CD4-positive, alpha-beta T cell treated with Interleukin-15 for 4 hours (primary cell): ENCODE data around the gene CNTNAP2.

Experiments used
- DNase-seq: peaks from one replicate; pipeline ENCODE4 v3.0.0-alpha.2; 2020; ENCODE audit warnings: low spot score

Gene CNTNAP2

DNA sequence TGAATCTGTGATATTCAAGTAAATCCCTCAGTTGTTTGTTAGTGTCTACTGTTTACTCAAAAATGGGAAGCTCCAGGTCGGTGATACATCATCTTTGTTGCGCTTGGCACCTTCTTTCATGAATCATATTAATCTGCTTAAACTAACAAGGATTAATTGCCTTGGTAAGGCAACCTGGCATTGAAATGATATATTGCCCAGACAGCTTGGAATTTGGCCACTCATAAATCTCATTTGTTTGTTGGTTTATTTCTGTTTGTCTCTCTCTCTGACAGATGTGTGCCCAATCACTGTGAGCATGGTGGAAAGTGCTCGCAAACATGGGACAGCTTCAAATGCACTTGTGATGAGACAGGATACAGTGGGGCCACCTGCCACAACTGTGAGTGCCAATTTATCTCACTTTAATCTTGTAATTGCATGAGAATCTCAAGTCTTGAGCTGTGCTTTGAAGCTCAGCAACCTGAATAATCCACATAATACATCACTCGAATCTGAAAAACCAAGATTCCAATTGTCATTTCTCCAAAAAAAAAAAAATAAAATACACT, 1369.1 kb downstream of the CNTNAP2 start:
- DNase-seq: no peak

DNA sequence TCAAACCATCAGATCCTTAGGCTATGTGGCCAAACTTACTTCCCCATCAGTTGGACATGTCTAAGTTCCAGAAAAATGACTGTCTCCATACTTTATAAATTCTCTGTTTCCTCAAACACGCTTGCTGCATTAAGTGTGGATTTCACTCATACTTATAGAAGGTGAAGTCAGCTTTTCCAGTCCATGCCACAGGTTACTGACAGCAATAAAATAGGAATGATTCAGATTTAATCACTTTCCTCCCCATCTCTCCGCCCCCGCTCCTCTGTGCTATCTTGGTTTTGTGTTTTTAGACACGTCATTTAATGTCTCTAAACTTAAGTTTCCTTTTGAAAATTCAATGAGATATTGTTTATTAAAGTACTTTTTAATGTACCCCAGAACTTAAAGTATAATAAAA, 1376.0 kb downstream of the CNTNAP2 start:
- DNase-seq: no peak

DNA sequence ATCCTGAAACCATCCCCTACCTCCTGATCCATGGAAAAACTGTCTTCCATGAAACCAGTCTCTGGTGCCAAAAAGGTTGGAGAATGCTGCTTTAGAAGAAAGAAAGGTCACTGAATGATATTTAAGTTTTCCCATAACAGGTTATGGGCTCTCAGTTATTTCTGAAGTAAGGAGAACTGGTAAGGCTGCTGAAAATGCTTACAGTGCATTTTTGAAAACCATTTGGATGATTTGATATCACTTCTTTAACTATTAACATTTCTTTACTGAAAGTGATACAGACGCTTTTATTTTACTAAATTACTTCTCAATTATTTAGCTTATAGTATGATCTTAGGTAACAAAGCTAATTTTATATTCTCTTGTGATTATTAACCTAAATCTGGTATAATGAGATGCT, 1379.6 kb downstream of the CNTNAP2 start:
- no peak for DNase-seq

DNA sequence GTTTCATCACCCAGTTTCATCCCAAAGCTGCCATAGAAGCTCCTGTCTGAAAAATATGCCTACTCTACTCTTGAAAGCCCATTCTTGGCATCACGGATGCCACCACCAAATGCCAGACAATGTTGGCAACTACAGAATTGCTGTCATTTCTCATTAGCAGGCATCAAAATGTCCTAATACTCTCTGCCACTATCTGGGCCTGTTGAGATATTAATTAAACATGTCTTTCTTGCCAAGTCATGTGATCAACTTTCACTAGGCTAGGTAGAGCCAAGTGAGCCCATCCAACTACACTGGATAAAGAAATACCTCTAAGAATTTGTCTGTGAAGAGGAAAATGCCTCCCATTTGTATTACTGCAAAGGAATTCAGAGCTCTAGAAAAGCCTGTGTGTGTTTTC, 1380.6 kb downstream of the CNTNAP2 start:
- no peak for DNase-seq

DNA sequence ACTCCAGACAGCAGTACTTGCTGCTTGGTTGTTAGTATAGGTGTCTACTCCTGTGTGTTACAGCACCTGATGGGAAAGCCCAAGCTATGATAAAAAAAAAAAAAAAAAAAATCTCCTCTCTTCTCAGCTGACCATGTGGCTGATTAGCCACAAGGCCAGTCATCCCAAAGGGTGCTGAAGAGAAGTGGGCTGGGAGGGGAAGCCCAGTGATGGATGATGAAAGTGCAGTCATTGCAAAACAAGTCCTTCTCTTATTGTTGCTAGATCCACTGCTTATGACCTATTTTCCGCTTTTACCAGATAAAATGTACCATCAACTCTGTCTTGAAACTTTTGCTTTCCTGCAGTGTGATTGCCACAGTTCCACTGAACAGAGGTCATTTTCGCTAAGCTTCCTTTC, 1381.5 kb downstream of the CNTNAP2 start:
- DNase-seq: no peak

DNA sequence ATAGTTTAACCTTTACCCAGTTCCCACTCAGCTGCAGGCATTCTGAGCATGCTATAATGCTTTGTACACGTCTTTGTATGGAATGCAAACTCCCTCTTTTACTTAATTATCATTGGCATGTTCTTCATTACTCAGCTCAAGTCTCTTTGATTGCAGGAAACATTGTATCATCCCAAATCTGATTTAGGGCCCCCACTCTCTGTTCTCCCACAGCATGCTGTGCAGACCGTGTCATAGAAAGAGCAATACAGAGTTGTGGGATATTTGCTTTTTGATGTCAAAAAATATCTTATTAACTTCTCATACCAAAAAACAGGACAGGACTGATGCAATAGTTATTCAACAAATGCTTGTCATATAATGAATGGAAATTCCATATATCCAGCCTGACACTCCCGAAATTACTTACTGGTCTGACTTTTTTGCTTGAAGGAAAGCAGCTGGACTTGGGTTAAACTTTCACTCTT, 1392.5 kb downstream of the CNTNAP2 start:
- DNase-seq: no peak

DNA sequence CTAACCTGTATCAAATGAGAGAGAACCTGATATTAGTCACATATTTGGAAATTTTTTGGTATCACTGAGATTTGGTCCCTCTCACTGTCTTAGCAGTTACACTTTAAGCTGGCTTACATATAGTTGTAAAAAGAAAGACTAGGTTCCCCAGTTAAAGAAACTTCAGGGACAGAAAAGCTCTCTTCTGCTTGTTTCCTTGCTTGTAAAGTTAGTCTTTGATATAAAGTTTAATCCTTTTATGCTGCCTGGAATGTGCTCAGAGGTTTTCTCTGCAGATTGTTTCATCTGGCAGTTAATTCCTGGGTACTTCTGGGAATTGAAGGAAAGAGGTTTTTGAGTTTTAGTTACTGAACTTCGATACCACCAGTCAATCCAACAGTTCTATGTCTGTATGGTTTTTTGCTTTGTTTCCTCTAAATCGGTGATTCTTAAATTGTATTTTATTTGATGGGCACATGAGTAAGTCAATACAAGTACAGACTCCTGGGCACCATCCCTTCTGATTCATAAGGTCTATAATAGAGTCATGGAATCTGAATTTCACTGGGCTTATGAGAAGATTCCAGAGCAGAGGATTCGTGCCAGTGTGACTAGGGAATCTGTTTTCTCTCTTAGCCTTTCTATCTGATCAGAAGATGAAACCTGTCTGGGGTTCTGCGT, 1393.1 kb downstream of the CNTNAP2 start:
- no peak for DNase-seq

DNA sequence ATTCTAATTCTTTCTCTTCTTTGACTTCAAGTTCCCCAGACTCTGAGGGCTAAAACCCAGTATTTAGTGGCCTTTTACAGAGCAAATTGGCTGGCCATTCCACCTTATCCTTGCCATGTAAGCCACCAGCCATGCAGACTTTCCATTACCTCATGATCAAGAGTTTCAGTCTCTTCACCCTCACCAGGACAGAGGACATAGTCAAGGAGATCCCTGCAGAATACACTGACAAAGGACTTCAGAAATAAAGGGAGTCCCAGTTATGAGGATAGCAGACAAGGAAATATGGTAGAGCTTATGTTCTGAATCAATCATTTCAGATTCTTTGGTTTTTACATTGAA, 1393.6 kb downstream of the CNTNAP2 start:
- no peak for DNase-seq

DNA sequence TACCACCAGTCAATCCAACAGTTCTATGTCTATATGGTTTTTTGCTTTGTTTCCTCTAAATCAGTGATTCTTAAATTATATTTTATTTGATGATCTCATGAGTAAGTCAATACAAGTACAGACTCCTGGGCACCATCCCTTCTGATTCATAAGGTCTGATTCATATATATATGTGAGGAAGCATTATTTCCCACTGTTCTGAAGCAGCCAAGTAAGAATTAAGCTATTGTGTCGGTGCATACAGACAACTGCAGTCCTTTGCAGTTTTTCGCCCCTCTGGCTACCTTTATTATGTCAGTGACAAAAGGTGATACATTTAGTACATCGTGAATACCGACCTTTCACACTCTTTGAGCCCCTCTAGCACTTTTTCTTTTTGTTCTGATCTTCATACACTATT, 1394.3 kb downstream of the CNTNAP2 start:
- DNase-seq: no peak

DNA sequence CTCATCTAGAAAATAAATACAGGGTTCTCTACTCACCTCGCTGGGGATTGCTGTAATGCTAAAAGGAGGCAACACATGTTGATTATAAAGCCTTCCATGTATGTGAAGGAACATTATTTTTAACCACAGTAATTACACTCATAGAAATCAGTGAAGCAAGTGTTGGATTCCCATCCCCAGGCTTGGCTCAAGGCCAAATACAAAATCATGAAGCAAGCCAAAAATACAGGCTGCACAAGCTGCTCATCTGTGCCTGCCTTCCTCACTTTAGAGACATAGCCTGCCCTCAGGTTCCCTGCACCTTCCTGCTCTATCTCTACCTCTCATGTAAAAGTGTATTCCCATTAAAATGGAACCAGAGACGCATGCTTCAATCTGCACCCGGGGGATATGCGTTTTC, 1396.8 kb downstream of the CNTNAP2 start:
- no peak for DNase-seq

DNA sequence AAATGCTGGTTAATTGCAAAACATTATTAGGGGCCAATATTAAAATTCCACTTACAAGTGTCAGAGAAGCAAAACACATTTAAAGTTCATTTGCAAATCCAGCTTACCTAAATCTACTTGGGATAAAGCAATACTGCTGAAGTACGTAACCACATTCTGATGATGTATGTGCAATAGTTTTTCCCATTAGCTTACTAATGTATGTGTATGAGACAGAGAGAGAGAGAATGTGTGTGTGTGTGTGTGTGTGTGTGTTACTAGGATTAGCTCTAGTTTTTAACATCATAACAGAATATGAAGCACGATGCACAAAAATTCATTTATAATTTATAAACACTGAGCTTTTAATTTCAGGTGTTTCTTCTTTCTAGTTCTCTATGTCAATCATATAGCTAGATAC, 1399.8 kb downstream of the CNTNAP2 start:
- no peak for DNase-seq

DNA sequence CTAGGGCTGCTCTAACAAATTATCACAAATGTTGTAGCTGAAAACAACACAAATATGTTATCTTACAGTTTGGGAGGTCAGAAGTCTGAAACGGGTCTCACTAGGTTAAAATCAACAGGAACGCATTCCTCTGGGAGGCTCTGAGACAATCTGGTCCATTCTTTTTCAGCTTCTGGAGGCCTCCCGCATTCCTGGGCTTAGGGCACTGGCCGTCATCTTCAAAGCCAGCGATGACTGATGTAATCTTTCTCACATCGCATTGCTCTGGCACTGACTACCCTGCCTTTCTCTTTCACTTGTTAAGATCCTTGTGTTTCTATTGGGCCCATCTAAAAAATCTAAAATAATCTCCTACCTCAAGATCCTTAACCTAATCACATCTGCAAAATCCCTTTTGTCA, 1402.5 kb downstream of the CNTNAP2 start:
- no peak for DNase-seq

DNA sequence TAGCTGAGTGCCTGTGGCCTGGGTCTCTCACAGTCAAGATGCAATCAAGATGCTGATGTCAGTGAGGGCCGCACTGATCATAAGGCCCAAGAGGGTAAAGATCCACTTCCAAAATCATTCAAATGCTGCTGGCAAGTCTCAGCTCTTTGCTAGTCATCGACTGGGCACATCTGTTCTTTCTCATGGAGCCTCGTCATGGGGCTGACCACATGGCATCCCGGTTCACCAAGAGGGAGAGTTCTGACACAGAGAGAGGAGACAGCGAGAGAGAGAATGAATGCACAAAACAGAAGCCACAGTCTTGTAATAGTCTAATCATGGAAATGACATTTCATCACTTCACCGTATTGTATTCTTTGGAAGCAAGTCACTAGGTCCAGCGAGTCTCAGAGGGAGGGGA, 1406.5 kb downstream of the CNTNAP2 start:
- DNase-seq: no peak

DNA sequence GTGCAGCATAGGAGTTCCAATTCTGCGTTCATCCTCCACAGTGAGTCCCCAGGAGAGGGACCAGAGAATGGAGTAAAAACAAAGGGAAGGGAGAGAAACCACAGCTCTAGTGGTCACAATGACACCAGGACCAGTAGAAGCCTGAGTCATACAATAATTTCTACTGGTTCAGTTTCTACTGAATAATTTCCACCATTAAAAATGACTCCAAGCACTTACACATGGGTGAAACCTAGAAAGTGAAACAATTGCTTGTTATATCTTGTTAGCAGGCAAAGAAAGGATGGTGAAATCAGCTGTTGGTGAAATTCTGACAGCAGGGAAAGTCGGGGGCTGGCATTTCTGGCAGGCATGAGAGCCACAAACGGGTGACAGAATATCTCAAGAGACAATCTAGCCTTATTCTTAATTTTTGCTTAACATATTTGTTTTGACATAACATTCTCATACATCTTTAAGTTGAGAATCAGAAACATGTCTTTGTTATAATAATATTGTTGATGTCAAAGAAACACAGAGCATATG, 1408.2 kb downstream of the CNTNAP2 start:
- DNase-seq: no peak

DNA sequence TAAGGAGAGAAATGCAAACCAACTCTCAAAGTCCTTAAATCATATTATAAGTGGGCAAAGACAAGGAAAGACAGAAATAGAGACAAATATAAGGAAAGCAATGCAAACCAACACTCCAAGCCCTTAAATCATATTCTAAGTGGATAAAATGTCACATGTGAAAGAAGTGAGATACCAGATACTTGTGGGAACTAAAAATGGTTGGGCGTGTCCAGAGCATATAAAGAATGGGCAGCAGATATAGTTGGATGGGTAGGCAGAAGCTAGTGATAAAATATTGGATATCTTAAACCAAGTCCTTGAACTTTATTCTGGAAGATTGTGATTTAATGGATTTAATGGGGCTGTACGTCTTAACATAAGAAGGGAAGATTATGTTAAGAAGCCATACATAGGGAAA, 1408.7 kb downstream of the CNTNAP2 start:
- DNase-seq: no peak

DNA sequence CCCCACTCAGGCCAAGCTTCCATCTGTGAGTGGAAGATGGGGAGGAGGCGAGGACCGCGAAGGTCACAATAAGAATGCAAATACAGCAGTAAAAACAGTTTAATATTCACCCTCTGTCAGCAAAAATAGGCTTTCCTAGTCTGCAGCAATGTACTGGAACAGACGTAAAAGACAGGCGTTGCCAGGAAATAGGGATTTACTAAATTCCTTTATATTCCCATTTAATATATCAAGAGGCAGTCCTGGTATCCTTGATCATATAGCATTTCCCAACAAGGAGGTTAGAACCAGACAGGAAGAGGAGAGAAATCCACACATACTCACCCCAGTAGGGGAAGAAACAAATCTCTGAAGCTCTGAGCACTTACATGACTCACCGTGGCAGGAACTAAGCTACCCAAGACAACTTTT, 1419.1 kb downstream of the CNTNAP2 start:
- DNase-seq: no peak

DNA sequence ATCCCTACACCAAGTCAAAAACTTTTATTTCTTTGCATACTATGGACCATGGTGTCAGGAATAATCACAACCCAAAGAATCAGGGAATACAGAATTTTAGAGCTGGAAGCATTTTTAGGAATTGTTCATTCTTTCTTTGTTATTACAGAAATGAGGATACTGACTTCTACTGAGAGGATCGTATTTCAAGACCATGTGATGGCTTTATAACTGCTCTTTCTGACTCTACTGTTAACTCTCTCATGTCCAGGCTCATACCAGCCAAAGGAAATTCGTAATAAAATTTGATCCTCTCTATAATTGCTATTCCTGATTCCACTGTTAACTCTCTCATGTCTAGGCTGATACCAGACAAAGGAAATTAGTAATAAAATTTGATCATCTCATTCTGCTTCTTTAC, 1423.1 kb downstream of the CNTNAP2 start:
- DNase-seq: no peak

DNA sequence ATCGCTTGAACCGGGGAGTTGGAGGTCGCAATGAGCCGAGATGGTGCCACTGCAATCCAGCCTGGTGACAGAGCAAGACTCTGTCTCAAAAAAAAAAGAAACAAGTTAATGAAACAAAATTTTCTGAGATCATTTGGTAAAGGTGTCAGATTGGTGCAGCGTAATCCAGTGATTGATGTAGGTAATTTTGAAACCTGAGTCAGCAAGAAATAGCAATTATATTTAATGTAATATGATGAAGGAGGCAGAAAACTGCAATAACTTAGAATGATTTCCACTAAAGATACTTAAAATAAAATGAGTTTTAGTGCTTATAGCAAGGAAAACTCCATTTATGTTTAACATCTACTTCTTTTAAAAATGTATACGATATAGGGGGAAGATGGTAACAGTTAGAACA, 1424.1 kb downstream of the CNTNAP2 start:
- DNase-seq: no peak

DNA sequence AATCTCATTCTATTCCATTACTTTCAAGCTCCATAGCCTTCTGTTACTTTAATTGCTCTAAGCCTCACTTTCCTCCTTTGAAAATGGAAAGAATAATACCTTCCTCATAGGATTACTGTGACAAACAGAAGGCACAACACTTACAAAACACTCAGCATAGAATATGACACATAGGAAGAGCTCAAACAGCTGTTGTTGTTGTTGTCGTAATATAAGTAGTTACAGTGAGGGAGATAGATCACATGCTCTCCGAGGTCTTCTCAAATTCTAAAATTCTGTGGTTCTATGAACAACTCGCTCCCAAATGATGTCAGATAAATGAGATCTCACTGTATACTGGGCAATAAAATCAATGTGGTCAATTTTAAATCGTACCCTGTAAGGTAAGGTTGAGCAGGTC, 1424.7 kb downstream of the CNTNAP2 start:
- no peak for DNase-seq

DNA sequence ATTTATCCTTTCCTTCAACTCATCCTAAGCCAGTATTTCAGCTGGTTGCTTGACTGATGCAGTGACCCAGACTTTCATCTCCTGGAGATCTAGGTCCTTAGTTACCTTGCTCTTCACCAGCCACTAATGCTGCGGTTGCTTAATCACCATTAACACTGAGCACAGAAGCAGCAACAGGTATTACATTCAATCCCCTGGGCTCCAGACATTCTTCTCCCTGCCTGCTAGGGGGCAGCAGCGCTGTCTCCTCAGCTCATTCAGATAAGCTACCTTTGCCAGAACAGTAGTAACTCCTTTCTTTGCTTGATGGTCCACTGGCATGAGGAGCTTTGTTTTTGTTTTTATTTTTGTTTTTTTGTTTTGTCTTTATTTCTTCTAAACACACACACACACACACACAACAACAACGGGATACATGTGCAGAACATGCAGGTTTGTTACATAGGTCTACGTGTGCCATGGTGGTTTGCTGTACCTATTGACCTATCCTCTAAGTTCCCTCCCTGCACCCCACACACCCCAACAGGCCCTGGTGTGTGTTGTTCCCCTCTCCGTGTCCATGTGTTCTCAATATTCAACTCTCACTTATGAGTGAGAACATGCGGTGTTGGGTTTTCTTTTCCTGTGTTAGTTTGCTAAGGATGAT, 1430.8 kb downstream of the CNTNAP2 start:
- no peak for DNase-seq

DNA sequence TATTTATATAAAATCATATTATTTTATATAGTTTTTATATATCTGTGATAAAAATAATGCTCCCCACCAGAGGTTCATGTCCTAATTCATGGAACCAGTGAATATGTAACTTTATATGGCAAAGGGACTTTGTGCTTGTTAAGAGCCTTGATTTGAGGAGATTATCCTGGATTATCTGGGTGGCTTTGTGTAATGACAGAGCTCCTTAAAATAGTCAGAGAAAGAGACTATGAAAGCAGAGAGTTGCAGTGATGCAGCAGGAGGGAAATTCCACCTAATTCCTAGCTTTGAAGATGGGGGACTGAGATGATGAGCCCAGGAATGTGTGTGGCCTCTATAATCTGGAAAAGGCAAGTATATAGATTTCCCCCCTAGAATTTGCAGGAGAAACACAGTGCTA, 1439.7 kb downstream of the CNTNAP2 start:
- DNase-seq: no peak

DNA sequence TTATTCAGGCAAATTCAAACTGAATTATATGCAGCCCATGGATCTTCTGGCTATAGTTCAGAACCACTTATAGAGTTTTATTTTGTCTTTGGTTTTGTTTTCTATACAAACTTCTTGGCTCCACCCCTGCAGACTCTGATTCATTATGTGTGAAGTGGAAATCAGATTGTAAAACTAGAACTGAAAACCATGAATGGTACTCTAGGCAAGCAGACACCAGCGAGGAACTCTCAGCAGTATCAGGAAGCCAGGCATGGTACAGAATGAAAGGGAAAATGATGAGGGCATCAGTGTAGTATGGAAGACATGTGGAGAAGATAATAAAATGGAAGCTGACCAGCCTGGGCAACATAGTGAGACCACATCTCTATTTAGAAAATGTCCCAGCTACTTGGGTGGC, 1447.1 kb downstream of the CNTNAP2 start:
- DNase-seq: no peak

DNA sequence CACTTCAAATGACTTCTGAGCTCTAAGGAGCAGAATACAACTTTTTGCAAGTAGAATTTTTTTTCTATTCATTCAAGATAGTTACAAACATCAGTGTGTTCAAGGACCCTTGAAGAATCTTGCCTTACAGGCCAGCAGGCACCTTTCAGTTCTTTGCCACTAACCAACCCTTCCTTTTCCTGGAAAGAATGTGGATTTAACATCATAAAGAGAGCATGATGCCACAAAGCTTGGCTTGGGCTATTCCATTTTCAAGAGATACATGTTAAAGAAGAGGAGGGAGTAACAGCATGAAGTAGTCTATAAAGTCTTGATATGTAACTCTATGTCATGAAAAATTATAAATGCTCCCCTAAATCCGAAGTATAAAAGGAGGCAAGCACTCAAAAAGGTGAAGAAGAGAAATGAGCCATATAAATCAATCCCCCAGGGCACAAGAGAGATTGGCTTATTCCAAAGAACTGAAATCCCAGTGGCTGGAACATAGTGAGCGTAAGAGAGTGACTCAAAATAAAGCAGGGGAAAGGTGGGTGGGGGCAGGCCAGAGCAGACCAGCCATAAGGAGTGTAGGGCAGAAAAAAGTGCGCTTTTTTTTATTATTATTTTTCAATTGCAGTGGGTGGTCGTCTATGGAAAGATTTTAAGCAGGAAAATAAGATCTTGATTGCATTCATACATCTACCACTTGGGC, 1448.3 kb downstream of the CNTNAP2 start:
- no peak for DNase-seq
